VCaP (cell line): ENCODE measurements around the gene SLC22A12.
A peak's percentile ranks its signal among the peaks of the same experiment; 100 is the strongest.

Experiments
- H3K27ac ChIP-seq: fragments of 450-650 bp; 2 replicates; pipeline ENCODE4 v1.5.1; 2017
- CTCF ChIP-seq: fragments of 450-650 bp; conservative IDR thresholded peaks from 2 replicates; pipeline ENCODE4 v1.5.1; 2017; ENCODE audit warnings: mild to moderate bottlenecking, moderate library complexity

SLC22A12 gene

DNA sequence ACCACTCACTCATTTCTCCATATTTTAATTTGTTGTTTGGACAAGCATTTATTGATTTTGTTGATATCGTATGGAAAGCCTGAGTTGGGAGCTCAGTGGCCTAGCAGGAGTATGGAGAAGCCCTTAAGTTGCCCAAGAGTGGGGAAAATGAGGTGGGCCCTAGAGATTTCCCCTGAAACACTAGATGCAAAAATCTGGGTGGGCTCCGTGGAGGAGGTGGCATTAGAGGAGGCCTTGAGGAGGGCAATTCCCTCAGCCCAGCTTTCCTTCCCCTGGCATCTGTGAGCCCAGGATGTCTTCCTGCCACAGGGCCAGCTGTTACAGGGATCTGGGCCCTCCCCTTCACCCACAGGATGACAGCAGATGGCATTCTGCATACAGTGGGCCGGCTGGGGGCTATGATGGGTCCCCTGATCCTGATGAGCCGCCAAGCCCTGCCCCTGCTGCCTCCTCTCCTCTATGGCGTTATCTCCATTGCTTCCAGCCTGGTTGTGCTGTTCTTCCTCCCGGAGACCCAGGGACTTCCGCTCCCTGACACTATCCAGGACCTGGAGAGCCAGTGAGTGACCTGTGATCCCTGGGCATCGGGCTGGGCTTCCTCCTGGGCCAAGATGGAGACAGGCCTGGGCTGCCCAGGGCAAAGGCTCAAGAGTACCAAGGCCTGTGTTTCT lies 21.6 kb upstream of the SLC22A12 start:
- peak overlapping the region; percentile 47 for H3K27ac ChIP-seq
- no peak for TF ChIP-seq CTCF

- TF ChIP-seq CTCF, result no peak
- H3K27ac ChIP-seq, result peak overlapping the region; percentile 47
Measured at GRCh38 chr11:64570341-64570740, 20.7 kb upstream of the SLC22A12 start.

- TF ChIP-seq CTCF, result no peak
- H3K27ac ChIP-seq, result no peak overlapping the region; the same call in 1 of the 2 replicates
Measured at GRCh38 chr11:64571050-64571409, 20.0 kb upstream of the SLC22A12 start.

DNA sequence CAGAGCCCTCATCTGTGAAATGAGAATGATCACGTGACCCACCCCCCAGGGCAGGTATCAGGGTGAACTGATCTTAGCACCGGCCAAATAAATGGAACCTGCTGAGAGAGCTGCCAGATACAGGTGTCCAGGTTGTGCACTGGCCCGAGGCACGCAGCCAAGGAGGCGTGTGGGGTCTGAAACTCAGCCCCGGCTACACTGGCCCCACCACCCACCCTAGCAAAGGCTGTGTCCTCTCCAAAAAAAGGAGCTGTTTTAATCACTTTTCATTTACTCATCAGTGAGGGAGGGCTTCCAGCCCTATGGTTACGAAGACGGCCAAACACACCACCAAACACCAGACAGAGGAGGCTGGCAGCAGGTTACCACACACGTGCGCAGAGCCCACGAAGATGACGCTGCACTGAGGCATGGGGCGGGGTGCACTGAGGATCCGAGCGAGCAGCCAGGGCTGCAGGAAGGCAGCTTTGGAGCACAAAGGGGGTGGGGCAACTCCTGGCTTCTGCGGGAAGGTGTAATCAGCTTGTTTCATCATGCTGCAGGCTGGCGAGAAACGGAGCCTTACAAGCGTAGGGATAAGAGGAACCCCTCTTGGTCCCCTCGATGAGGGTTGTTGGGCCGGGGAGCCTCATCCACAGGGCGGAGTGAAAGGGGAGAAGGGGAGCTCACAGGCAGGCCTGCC lies 19.5 kb upstream of the SLC22A12 start:
- no peak for TF ChIP-seq CTCF
- H3K27ac ChIP-seq, result no peak overlapping the region

GRCh38 chr11:64572143-64572542 lies 18.9 kb upstream of the SLC22A12 start:
- no peak for TF ChIP-seq CTCF
- H3K27ac ChIP-seq, result no peak overlapping the region

DNA sequence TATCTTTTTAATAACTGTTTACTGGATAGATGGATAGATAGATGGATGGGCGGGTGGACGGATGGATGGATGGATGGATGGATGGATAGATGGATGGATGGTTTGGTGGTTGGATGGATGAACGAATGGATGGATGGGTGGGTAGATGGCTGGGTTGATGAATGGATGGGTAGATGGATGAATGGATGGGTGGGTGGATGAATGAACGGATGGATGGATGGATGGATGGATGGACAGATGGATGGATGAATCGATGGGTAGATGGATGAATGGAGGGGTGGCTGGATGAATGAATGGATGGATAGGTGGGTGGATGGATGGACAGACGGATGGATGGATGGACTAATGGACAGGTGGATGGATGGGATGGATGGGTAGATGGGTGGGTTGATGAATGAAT lies 13.8 kb upstream of the SLC22A12 start:
- no peak for TF ChIP-seq CTCF
- no peak overlapping the region for H3K27ac ChIP-seq

- TF ChIP-seq CTCF, result no peak
Measured at GRCh38 chr11:64580412-64580811, 10.6 kb upstream of the SLC22A12 start.

More at GRCh38 chr11:64580412-64580811, 10.6 kb upstream of the SLC22A12 start:
- peak overlapping the region; percentile 89 for H3K27ac ChIP-seq
